ENCODE data around the gene CST8.

CST8 gene

GRCh38 chr20:23448167-23448566, 42.8 kb upstream of the CST8 start:
- H3K4me3 ChIP-seq (ENCODE audit: low read depth, low read length): no peak overlapping the region
- no peak for DNase-seq (ENCODE audit: low read depth)
- TF ChIP-seq, protein P1, sequence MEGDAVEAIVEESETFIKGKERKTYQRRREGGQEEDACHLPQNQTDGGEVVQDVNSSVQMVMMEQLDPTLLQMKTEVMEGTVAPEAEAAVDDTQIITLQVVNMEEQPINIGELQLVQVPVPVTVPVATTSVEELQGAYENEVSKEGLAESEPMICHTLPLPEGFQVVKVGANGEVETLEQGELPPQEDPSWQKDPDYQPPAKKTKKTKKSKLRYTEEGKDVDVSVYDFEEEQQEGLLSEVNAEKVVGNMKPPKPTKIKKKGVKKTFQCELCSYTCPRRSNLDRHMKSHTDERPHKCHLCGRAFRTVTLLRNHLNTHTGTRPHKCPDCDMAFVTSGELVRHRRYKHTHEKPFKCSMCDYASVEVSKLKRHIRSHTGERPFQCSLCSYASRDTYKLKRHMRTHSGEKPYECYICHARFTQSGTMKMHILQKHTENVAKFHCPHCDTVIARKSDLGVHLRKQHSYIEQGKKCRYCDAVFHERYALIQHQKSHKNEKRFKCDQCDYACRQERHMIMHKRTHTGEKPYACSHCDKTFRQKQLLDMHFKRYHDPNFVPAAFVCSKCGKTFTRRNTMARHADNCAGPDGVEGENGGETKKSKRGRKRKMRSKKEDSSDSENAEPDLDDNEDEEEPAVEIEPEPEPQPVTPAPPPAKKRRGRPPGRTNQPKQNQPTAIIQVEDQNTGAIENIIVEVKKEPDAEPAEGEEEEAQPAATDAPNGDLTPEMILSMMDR (IDR thresholded peaks at IDR 0.05; ENCODE audit: low read depth, low read length, missing control alignments): no peak
- in situ Hi-C loops (cut with HindIII; ENCODE audit: low sequenced_read_pairs): no loop called here

- no peak overlapping the region for H3K4me3 ChIP-seq (ENCODE audit: low read depth, low read length)
- in situ Hi-C loops (cut with HindIII; ENCODE audit: low sequenced_read_pairs): no loop called here
- TF ChIP-seq, protein P1 (IDR thresholded peaks at IDR 0.05; ENCODE audit: low read depth, low read length, missing control alignments): no peak
- no peak for DNase-seq (ENCODE audit: low read depth)
These were observed 41.5 kb upstream of the CST8 start for GRCh38 chr20:23449421-23449820.

GRCh38 chr20:23450877-23451276, 40.0 kb upstream of the CST8 start:
- H3K4me3 ChIP-seq (ENCODE audit: low read depth, low read length): no peak overlapping the region
- in situ Hi-C loops (cut with HindIII; ENCODE audit: low sequenced_read_pairs): no loop called here
- no peak for DNase-seq (ENCODE audit: low read depth)
- TF ChIP-seq, protein P1 (IDR thresholded peaks at IDR 0.05; ENCODE audit: low read depth, low read length, missing control alignments): no peak

DNA sequence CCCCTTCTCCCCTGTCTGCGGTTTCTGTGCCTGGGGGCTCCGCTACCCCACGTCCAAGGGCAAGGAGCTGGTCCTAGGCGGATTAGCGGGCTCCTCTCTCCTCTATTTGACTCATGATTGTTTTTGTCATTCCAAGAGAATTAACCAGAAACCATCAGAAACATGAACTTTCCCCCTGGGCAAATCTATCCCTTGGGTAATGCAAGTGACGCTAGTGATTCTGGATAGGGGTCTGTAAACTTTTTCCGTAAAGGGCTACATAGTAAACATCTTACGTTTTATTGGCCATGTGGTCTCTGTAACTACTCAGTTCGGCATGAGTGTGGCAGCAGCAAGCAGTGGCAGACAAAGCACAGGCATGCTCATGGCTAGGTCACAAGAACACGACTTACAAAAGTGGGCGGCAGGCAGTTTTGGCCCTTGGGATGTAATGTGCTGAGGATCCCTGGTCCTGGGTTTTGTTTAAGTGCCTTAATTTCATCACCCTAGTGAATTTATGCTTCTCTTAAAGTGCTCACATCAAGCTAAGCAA, 38.9 kb upstream of the CST8 start:
- TF ChIP-seq, protein P1 (IDR thresholded peaks at IDR 0.05; ENCODE audit: low read depth, low read length, missing control alignments): no peak
- DNase-seq (ENCODE audit: low read depth): no peak
- in situ Hi-C loops (cut with HindIII; ENCODE audit: low sequenced_read_pairs): no loop called here
- H3K4me3 ChIP-seq (ENCODE audit: low read depth, low read length): no peak overlapping the region

DNA sequence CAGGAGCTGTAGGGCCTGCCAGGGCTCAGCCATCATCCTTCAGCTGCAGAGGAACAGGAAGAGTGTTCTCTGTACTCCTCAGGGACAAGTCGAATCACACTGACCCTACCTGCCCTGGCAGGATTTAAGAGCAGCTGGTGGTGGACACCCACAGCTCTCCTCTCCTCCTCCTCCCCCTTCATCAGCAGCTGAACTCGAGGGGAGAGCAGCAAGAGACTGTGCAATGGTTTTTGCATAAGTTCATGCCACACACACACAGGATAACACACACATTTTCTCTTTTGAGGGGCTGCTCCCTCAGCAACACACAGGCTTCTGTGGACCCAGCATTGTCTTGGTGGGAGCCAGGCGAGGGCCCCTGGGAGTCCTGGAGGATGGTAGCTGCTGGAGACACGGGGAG, 38.1 kb upstream of the CST8 start, which contains the start of gene CST11:
TSS of gene CST11 (minus strand) at position 101 of the 400 bp plus-strand sequence. CDS start at position 36, 65 bp downstream.
- no peak for DNase-seq (ENCODE audit: low read depth)
- TF ChIP-seq, protein P1 (IDR thresholded peaks at IDR 0.05; ENCODE audit: low read depth, low read length, missing control alignments): no peak
- in situ Hi-C loops (cut with HindIII; ENCODE audit: low sequenced_read_pairs): no loop called here
- H3K4me3 ChIP-seq (ENCODE audit: low read depth, low read length): no peak within 1 kb of the TSS

DNA sequence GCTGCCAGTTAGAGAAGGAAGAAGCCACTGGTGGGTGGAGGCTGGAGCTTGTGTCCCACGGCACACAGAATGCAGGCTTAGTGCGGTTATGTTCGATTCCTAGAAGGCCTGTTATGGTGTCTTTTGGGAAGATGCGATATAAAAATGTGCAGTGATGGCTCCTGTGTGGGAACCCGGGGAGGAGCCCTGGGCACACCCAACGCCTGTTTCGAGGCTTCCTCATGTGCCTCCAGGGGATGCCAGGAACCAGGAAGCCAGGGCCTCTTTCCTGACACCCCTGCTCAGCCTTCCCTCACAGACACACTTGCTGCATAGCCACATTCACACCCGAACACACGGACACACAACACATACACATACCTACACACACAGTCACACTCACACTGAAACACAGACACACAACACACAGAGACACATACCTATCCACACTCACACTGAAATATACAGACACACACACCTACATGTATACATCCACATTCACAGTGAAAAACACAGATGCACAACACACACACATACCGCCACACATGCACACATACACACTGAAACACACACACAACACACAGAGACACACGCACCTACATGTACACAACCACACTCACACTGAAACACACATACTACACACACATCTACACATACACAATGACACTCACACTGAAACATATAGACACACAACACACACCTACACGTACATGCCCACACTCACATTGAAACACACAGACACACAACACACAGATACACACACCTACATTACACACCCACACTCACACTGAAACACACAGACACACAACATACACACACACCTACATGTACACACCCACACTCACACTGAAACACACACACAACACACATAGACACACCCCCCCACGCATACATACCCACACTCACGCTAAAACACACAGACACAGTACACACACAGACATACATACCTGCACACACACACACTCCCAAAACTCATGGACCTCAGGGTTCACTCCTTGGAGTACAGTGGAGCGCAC, 37.1 kb upstream of the CST8 start:
- in situ Hi-C loops (cut with HindIII; ENCODE audit: low sequenced_read_pairs): no loop called here
- no peak for DNase-seq (ENCODE audit: low read depth)
- H3K4me3 ChIP-seq (ENCODE audit: low read depth, low read length): no peak overlapping the region
- TF ChIP-seq, protein P1 (IDR thresholded peaks at IDR 0.05; ENCODE audit: low read depth, low read length, missing control alignments): no peak
